B cell (primary cell): ENCODE measurements around the gene SURF2. TPM values are rescaled to one million over a fixed set of nuclear protein-coding genes. Genes with fewer than 3 reads are reported as not detected.

Experiments
- ATAC-seq: fragments of 200-7000 bp; cut with Tn5 transposase; one replicate; pipeline ENCODE4 v1.10.0; 2021; ENCODE audit warnings: low read depth, mild to moderate bottlenecking, moderate number of reproducible peaks, moderate library complexity
- CTCF ChIA-PET: fragments of 350-600 bp; sonication (Branson Sonifier 250); formaldehyde crosslinking; loops from one replicate; lab custom pipeline; 2021; ENCODE audit warnings: antibody characterized with exemption, inconsistent platforms; lab: Charles Lee
- POLR2A ChIA-PET: fragments of 350-600 bp; sonication (Branson Sonifier 250); formaldehyde crosslinking; loops from one replicate; lab custom pipeline; 2021; ENCODE audit warnings: antibody characterized with exemption; lab: Charles Lee
- DNase-seq: peaks from one replicate; pipeline ENCODE4 v3.0.0; 2013
- H2AFZ ChIP-seq: 2 replicates; pipeline ENCODE4 v1.6.1; 2012; ENCODE audit warnings: mild to moderate bottlenecking, low read depth, low read length; ENCODE audit not compliant: insufficient read depth, poor library complexity, severe bottlenecking
- H3K27ac ChIP-seq, 2 donors: 1 replicate in 1 of 2; 2 replicates in 1 of 2; pipeline ENCODE4 v1.5.1; 2012 to 2013; ENCODE audit warnings: low read length in 2 of 2, mild to moderate bottlenecking in 2 of 2, moderate library complexity in 1 of 2
- H3K27me3 ChIP-seq, 4 experiments: fragments of 200-600 bp in 1 of 4; sonication (generic) in 1 of 4; replicated peaks in 1 of 4; 1 replicate in 2 of 4; 2 replicates in 2 of 4; pipeline versions ENCODE4 v1.6.1 to v1.7.0; 2013 to 2016; ENCODE audit warnings: low read length in 3 of 4, mild to moderate bottlenecking in 2 of 4, mixed read lengths in 1 of 4, moderate library complexity in 1 of 4; ENCODE audit not compliant: insufficient read depth in 4 of 4, control insufficient read depth in 3 of 4; ENCODE audit errors: control extremely low read depth in 1 of 4
- H3K36me3 ChIP-seq, 2 experiments: replicated peaks in 1 of 2; 1 replicate in 1 of 2; 2 replicates in 1 of 2; pipeline versions ENCODE4 v1.6.1 to v1.7.1; 2013; ENCODE audit warnings: low read length in 1 of 2; ENCODE audit not compliant: insufficient read depth in 2 of 2, control insufficient read depth in 1 of 2; ENCODE audit errors: control extremely low read depth in 1 of 2, extremely low read depth in 1 of 2
- H3K4me1 ChIP-seq, 2 donors: fragments of 200-600 bp in 1 of 2; sonication (generic) in 1 of 2; 1 replicate in 1 of 2; 2 replicates in 1 of 2; pipeline versions ENCODE4 v1.5.1 to v1.6.1; 2013 to 2017; ENCODE audit warnings: low read length in 2 of 2; ENCODE audit not compliant: control insufficient read depth in 2 of 2, insufficient read depth in 2 of 2
- H3K4me2 ChIP-seq: replicated peaks from 2 replicates; pipeline ENCODE3; 2012; ENCODE audit warnings: mild to moderate bottlenecking, low read depth, low read length; ENCODE audit not compliant: poor library complexity, severe bottlenecking
- H3K4me3 ChIP-seq, 5 experiments: fragments of 200-600 bp in 1 of 5; sonication (generic) in 1 of 5; 1 replicate in 3 of 5; 2 replicates in 2 of 5; pipeline versions ENCODE4 v1.5.1 to v1.7.0; 2011 to 2016; ENCODE audit warnings: low read length in 4 of 5, mild to moderate bottlenecking in 4 of 5, low read depth in 2 of 5, control low read depth in 1 of 5, moderate library complexity in 1 of 5; ENCODE audit not compliant: insufficient read depth in 1 of 5; ENCODE audit errors: control extremely low read depth in 1 of 5, extremely low read depth in 1 of 5
- H3K79me2 ChIP-seq: fragments of 200-600 bp; sonication (generic); one replicate; pipeline ENCODE4 v1.6.0; 2016; ENCODE audit warnings: low read length; ENCODE audit not compliant: control insufficient read depth, insufficient read depth
- H3K9ac ChIP-seq: fragments of 200-600 bp; sonication (generic); 2 replicates; pipeline ENCODE4 v1.6.1; 2017; ENCODE audit warnings: mild to moderate bottlenecking, low read length, moderate library complexity
- H3K9me3 ChIP-seq, 3 donors: one replicate each; pipeline versions ENCODE4 v1.6.1 to v1.7.1; 2013; ENCODE audit warnings: low read length in 2 of 3; ENCODE audit not compliant: control insufficient read depth in 2 of 3, insufficient read depth in 1 of 3; ENCODE audit errors: control extremely low read depth in 1 of 3
- H4K20me1 ChIP-seq: 2 replicates; pipeline ENCODE4 v1.6.0; 2012; ENCODE audit warnings: mild to moderate bottlenecking, low read length; ENCODE audit not compliant: insufficient read depth, control insufficient read depth, poor library complexity, severe bottlenecking
- H3K27ac Mint-ChIP-seq: one replicate; pipeline ENCODE4 v1.8.0; 2021; ENCODE audit warnings: mixed read lengths
- H3K27me3 Mint-ChIP-seq: one replicate; pipeline ENCODE4 v1.8.0; 2021; ENCODE audit warnings: mixed read lengths
- H3K4me1 Mint-ChIP-seq: one replicate; pipeline ENCODE4 v1.8.0; 2021; ENCODE audit warnings: mixed read lengths
- H3K4me3 Mint-ChIP-seq: one replicate; pipeline ENCODE4 v1.8.0; 2021; ENCODE audit warnings: mixed read lengths
- H3K9me3 Mint-ChIP-seq: one replicate; pipeline ENCODE4 v1.8.0; 2022; ENCODE audit warnings: mixed read lengths; ENCODE audit not compliant: insufficient read depth
- EZH2 ChIP-seq: IDR thresholded peaks from 2 replicates; pipeline ENCODE4 v1.6.1; 2012; ENCODE audit warnings: borderline replicate concordance, low read depth, mild to moderate bottlenecking, moderate library complexity, low read length; ENCODE audit not compliant: insufficient read depth, poor library complexity, severe bottlenecking
- WGBS: methylation state at CpG from one replicate; pipeline ENCODE4 v1.1.5; 2013; ENCODE audit warnings: missing lambda C conversion rate; ENCODE audit not compliant: insufficient coverage; 5-methylcytosine and 5-hydroxymethylcytosine counted together
- intact Hi-C: fragments of 100-400 bp; cut with micrococcal nuclease; formaldehyde crosslinking; loops from one replicate; pipeline ENCODE4 v1.10.0; 2022
- polyA plus RNA-seq: library from polyadenylated mRNA; depleted of rRNA; stranded (reverse); fragments of >200 nt; gene quantifications from 2 replicates; pipeline ENCODE4 v1.2.3, GENCODE V29; 2012
- total RNA-seq, 2 donors: library from RNA; stranded (reverse); fragments of 120-200 nt in 1 of 2; gene quantifications; 1 replicate in 1 of 2; 2 replicates in 1 of 2; pipeline versions ENCODE4 v1.2.3 to v1.2.4, GENCODE V29; 2013 to 2022
- TF ChIP-seq, protein P1 (sequence below): fragments of 200-600 bp; IDR thresholded peaks from one replicate; pipeline ENCODE4 v1.8.0; 2022; ENCODE audit warnings: antibody characterized with exemption, mild to moderate bottlenecking

SURF2 gene
- total and polyA plus RNA-seq, 2 donors (not counting 1 experiment from before 2014, with no cell fraction given), result 17.1 to 17.3 TPM

DNA sequence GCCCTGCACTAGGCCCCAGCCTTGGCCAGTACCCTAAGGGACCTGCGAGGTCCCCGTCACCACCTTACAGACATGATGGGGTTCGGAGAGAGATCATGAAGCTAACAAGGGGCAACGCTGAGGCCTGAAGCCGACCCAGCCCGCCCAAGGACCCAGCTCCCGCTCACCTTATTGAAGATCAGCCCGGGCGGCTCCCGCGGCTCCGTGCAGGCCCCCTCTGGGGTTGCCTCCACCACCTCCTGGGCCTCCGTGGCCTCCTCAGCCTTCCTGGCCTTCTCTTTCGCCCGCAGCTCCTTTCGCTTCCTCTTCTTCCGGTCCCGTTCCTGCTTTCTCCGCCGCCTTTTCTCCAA lies 24.0 kb upstream of the SURF2 start:
- peak overlapping the region; percentile 21 for H3K27ac Mint-ChIP-seq
- 98% methylated on average over 20 of the region's 20 CpGs for WGBS

DNA sequence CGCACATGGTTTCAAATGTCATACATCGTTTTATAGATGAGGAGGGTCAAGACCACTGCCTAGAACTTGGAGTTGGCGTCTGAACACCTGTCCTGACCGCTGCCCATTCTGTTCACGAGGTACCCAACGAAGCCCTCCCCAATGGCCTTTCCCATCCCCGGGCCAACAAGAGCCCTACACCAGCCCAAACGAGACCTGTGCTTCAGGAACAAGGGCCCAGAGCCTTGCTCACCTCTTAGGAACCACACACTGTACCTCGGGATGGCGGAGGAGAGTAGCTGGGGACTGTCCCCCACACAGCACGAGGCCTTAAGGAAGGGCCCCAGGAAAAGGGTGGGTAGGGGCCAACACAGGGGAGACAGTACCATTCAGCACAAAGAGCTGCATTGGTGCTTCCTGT lies 23.3 kb upstream of the SURF2 start:
- Mint-ChIP-seq H3K4me3 (no peak overlapping the region), H3K9me3 (no peaks in the 10 kb centered on the region), H3K27ac (no peak overlapping the region), H3K27me3 (no peaks in the 10 kb centered on the region), H3K4me1 (peaks cover 33% of the 10 kb centered on the region)
- Histone ChIP-seq H2AFZ (no peak overlapping the region), H3K9ac (no peak overlapping the region), H3K4me3 (no peak overlapping the region), H3K36me3 (peaks cover 3 to 41% of the 10 kb centered on the region in 2 experiments), H3K27ac (no peak overlapping the region), H3K4me1 (peaks cover 13 to 26% of the 10 kb centered on the region in 2 donors), H3K9me3 (peaks cover 0 to 4% (median 0%) of the 10 kb centered on the region in 3 donors), H3K27me3 (no peaks in the 10 kb centered on the region), H3K79me2 (peaks cover 32% of the 10 kb centered on the region), H3K4me2 (no peak overlapping the region), H4K20me1 (peaks cover 46% of the 10 kb centered on the region)
- ChIA-PET CTCF (no interaction called here), POLR2A (no interaction called here)
- no peak for DNase-seq
- 98% methylated on average over 11 of the region's 11 CpGs for WGBS
- TF ChIP-seq EZH2, result no peak
- TF ChIP-seq, protein P1, sequence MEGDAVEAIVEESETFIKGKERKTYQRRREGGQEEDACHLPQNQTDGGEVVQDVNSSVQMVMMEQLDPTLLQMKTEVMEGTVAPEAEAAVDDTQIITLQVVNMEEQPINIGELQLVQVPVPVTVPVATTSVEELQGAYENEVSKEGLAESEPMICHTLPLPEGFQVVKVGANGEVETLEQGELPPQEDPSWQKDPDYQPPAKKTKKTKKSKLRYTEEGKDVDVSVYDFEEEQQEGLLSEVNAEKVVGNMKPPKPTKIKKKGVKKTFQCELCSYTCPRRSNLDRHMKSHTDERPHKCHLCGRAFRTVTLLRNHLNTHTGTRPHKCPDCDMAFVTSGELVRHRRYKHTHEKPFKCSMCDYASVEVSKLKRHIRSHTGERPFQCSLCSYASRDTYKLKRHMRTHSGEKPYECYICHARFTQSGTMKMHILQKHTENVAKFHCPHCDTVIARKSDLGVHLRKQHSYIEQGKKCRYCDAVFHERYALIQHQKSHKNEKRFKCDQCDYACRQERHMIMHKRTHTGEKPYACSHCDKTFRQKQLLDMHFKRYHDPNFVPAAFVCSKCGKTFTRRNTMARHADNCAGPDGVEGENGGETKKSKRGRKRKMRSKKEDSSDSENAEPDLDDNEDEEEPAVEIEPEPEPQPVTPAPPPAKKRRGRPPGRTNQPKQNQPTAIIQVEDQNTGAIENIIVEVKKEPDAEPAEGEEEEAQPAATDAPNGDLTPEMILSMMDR, result no peak
- ATAC-seq, result no peak
- intact Hi-C loops, result no loop called here

More for the DNA sequence above, 24.0 kb upstream of the SURF2 start:
- H3K9ac ChIP-seq, result no peak overlapping the region
- ATAC-seq, result no peak
- H3K9me3 Mint-ChIP-seq, result no peaks in the 10 kb centered on the region
- peaks cover 0 to 4% (median 0%) of the 10 kb centered on the region in 3 donors for H3K9me3 ChIP-seq
- no peak overlapping the region for H3K27ac ChIP-seq
- H3K4me2 ChIP-seq, result no peak overlapping the region
- H3K27me3 Mint-ChIP-seq, result no peaks in the 10 kb centered on the region
- H3K27me3 ChIP-seq, result no peaks in the 10 kb centered on the region
- intact Hi-C loops, result no loop called here
- peaks cover 13 to 26% of the 10 kb centered on the region in 2 donors for H3K4me1 ChIP-seq
- peaks cover 27% of the 10 kb centered on the region for H3K79me2 ChIP-seq
- ChIA-PET CTCF (no interaction called here), POLR2A (no interaction called here)
- H3K4me3 ChIP-seq, result no peak overlapping the region
- DNase-seq, result peak; percentile 7
- H4K20me1 ChIP-seq, result peaks cover 46% of the 10 kb centered on the region
- H2AFZ ChIP-seq, result no peak overlapping the region
- TF ChIP-seq, protein P1, result no peak
- no peak for TF ChIP-seq EZH2
- H3K4me1 Mint-ChIP-seq, result peaks cover 31% of the 10 kb centered on the region
- peaks cover 3 to 44% of the 10 kb centered on the region in 2 experiments for H3K36me3 ChIP-seq
- H3K4me3 Mint-ChIP-seq, result no peak overlapping the region
